Esophagus muscularis mucosa (tissue), 4 donors: ENCODE measurements around the gene MED29. TPM values are rescaled to one million over a fixed set of nuclear protein-coding genes. Genes with fewer than 3 reads are reported as not detected.

Source experiments
- DNase-seq: peaks from one replicate; pipeline ENCODE4 v3.0.0-alpha.2; 2017; ENCODE audit errors: extremely low spot score
- H3K27ac ChIP-seq, 4 donors: fragments of 200-600 bp; sonication (generic); replicated peaks in 1 of 4; 1 replicate in 3 of 4; 2 replicates in 1 of 4; pipeline ENCODE4 v1.5.1; 2016 to 2019; ENCODE audit warnings: mild to moderate bottlenecking in 1 of 4
- H3K27me3 ChIP-seq, 4 donors: fragments of 200-600 bp; sonication (generic); one replicate each; pipeline versions ENCODE4 v1.5.1 to v1.6.0; 2016 to 2019
- H3K36me3 ChIP-seq, 4 donors: fragments of 200-600 bp; sonication (generic); one replicate each; pipeline ENCODE4 v1.5.1; 2016 to 2019
- H3K4me1 ChIP-seq, 4 donors: fragments of 200-600 bp; sonication (generic); one replicate each; pipeline ENCODE4 v1.5.1; 2016 to 2019
- H3K4me3 ChIP-seq, 4 donors: fragments of 200-600 bp; sonication (generic); 1 replicate in 2 of 4; 2 replicates in 2 of 4; pipeline ENCODE4 v1.5.1; 2016 to 2019; ENCODE audit warnings: mild to moderate bottlenecking in 4 of 4, moderate library complexity in 1 of 4
- H3K9me3 ChIP-seq, 4 donors: fragments of 200-600 bp; sonication (generic); 1 replicate in 3 of 4; 2 replicates in 1 of 4; pipeline ENCODE4 v1.5.1; 2016 to 2019
- CTCF ChIP-seq, 3 experiments: fragments of 200-600 bp in 2 of 3; fragments of 450-650 bp in 1 of 3; sonication (generic) in 2 of 3; IDR thresholded peaks; one replicate each; pipeline ENCODE4 v1.5.1; 2017 to 2019; ENCODE audit warnings: antibody characterized with exemption in 3 of 3, mild to moderate bottlenecking in 2 of 3, moderate library complexity in 1 of 3
- EP300 ChIP-seq: sonication (generic); formaldehyde crosslinking; IDR thresholded peaks from one replicate; pipeline ENCODE4 v1.6.1; 2017; ENCODE audit warnings: antibody characterized with exemption
- POLR2A ChIP-seq: fragments of 450-650 bp; IDR thresholded peaks from one replicate; pipeline ENCODE4 v1.6.1; 2017; ENCODE audit warnings: antibody characterized with exemption, moderate library complexity, mild to moderate bottlenecking, low read depth
- POLR2AphosphoS5 ChIP-seq, 2 donors: sonication (generic); formaldehyde crosslinking; IDR thresholded peaks; one replicate each; pipeline ENCODE4 v1.6.1; 2017; ENCODE audit warnings: antibody characterized with exemption in 2 of 2
- WGBS: methylation state at CpG from one replicate; pipeline ENCODE4 v1.1.5; 2018; 5-methylcytosine and 5-hydroxymethylcytosine counted together
- intact Hi-C: fragments of 100-400 bp; cut with DNase I; formaldehyde crosslinking; loops from one replicate; pipeline ENCODE4 v1.15.1; 2023
- total RNA-seq, 4 donors: library from RNA; depleted of rRNA; stranded (reverse); fragments of >200 nt; gene quantifications; one replicate each; pipeline versions ENCODE4 v1.1.0 to v1.2.1, GENCODE V29; 2016

Gene MED29
- total RNA-seq, 4 donors from 2014 or later = 24.9 to 58.0 (median 38.3) TPM

- intact Hi-C loops = no loop called here
- H3K4me1 ChIP-seq = peaks cover 35 to 54% (median 45%) of the 10 kb centered on the region in 4 donors
- peaks cover 13 to 22% (median 21%) of the 10 kb centered on the region in 4 donors for H3K36me3 ChIP-seq
- 11% methylated on average over 12 of the region's 40 CpGs for WGBS
- H3K9me3 ChIP-seq = no peaks in the 10 kb centered on the region
- TF ChIP-seq EP300 = no peak
- peak in 1 of 2 donors; percentile 71 for TF ChIP-seq POLR2AphosphoS5 (IDR thresholded peaks at IDR 0.05)
- peak overlapping the region; percentile 63 to 93 (median 80) for H3K4me3 ChIP-seq
- no peak for DNase-seq
- H3K27ac ChIP-seq = peak overlapping the region; percentile 99 to 100 (median 100)
- no peaks in the 10 kb centered on the region for H3K27me3 ChIP-seq
Measured at GRCh38 chr19:39407660-39408391, 16.6 kb downstream of the MED29 start.

- intact Hi-C loops = no loop called here
- Histone ChIP-seq H3K9me3 (no peaks in the 10 kb centered on the region), H3K27me3 (no peaks in the 10 kb centered on the region), H3K4me1 (peaks cover 35 to 50% (median 45%) of the 10 kb centered on the region in 4 donors), H3K27ac (peak overlapping the region; percentile 99 to 100 (median 100)), H3K4me3 (peak overlapping the region; percentile 63 to 93 (median 80)), H3K36me3 (peaks cover 13 to 22% (median 21%) of the 10 kb centered on the region in 4 donors)
- TF ChIP-seq EP300 (no peak), POLR2A (peak; percentile 42), CTCF (IDR thresholded peaks at IDR 0.05) (no peak), POLR2AphosphoS5 (IDR thresholded peaks at IDR 0.05) (peak in 1 of 2 donors; percentile 70)
- no peak for DNase-seq
- 7% methylated on average over 6 of the region's 20 CpGs for WGBS
Measured at GRCh38 chr19:39408392-39409207, 17.4 kb downstream of the MED29 start.

- whole genome bisulfite sequencing = 0% methylated on average over 22 of the region's 52 CpGs
- intact Hi-C loops = no loop called here
- peak; percentile 97 for DNase-seq
- Histone ChIP-seq H3K4me3 (peak overlapping the region; percentile 63 to 93 (median 80)), H3K36me3 (peaks cover 13 to 22% (median 21%) of the 10 kb centered on the region in 4 donors), H3K9me3 (no peaks in the 10 kb centered on the region), H3K4me1 (peaks cover 32 to 53% (median 48%) of the 10 kb centered on the region in 4 donors), H3K27ac (peak overlapping the region; percentile 99 to 100 (median 100)), H3K27me3 (no peaks in the 10 kb centered on the region)
- peak; percentile 82 for TF ChIP-seq POLR2A
- TF ChIP-seq POLR2AphosphoS5 (IDR thresholded peaks at IDR 0.05) = peak in 1 of 2 donors; percentile 95
- TF ChIP-seq CTCF (IDR thresholded peaks at IDR 0.05) = no peak
- peak; percentile 89 for TF ChIP-seq EP300
Measured at GRCh38 chr19:39409208-39410016, 18.2 kb downstream of the MED29 start.

- Histone ChIP-seq H3K4me3 (peak overlapping the region; percentile 63 to 93 (median 80)), H3K27ac (peak overlapping the region; percentile 99 to 100 (median 100)), H3K9me3 (no peaks in the 10 kb centered on the region), H3K4me1 (peaks cover 33 to 53% (median 48%) of the 10 kb centered on the region in 4 donors), H3K27me3 (no peaks in the 10 kb centered on the region), H3K36me3 (peaks cover 13 to 22% (median 21%) of the 10 kb centered on the region in 4 donors)
- TF ChIP-seq POLR2AphosphoS5 (IDR thresholded peaks at IDR 0.05) = peak in 1 of 2 donors; percentile 76
- peak; percentile 23 for TF ChIP-seq EP300
- no peak for TF ChIP-seq CTCF (IDR thresholded peaks at IDR 0.05)
- no peak for DNase-seq
- WGBS = 3% methylated on average over 23 of the region's 35 CpGs
- intact Hi-C loops = no loop called here
Measured at GRCh38 chr19:39410017-39410830, 19.0 kb downstream of the MED29 start.
